HG03558 (cell line): Measurements from ENCODE around the gene MLPH.

Source experiments
- ATAC-seq: cut with Tn5 transposase; IDR thresholded peaks from one replicate; pipeline ENCODE4 v1.9.1; 2021; ENCODE audit warnings: moderate number of reproducible peaks; ENCODE audit not compliant: unreplicated experiment; ENCODE audit errors: extremely low read depth

Gene MLPH

GRCh38 chr2:237478095-237478494 is 9.0 kb upstream of the MLPH start:
- no peak for ATAC-seq

GRCh38 chr2:237478979-237479378 is 8.1 kb upstream of the MLPH start:
- ATAC-seq: no peak

- ATAC-seq: no peak
Observed at GRCh38 chr2:237479747-237480146, 7.3 kb upstream of the MLPH start.

- ATAC-seq: no peak
Observed at GRCh38 chr2:237480556-237480955, 6.5 kb upstream of the MLPH start.

GRCh38 chr2:237480988-237481525 is 6.0 kb upstream of the MLPH start:
- ATAC-seq: no peak

GRCh38 chr2:237482485-237482884 is 4.6 kb upstream of the MLPH start:
- no peak for ATAC-seq

- ATAC-seq: no peak
Observed at GRCh38 chr2:237483018-237483731, 3.9 kb upstream of the MLPH start.

GRCh38 chr2:237485304-237485703 is 1.7 kb upstream of the MLPH start:
- ATAC-seq: no peak

GRCh38 chr2:237485844-237486243 is 1.2 kb upstream of the MLPH start:
- no peak for ATAC-seq

- no peak for ATAC-seq
Observed at GRCh38 chr2:237486334-237486818, 675 bp upstream of the MLPH start.

- no peak for ATAC-seq
Observed at GRCh38 chr2:237487496-237487895, 445 bp downstream of the MLPH start.

- ATAC-seq: no peak
Observed at GRCh38 chr2:237488295-237488694, 1.2 kb downstream of the MLPH start.

GRCh38 chr2:237488901-237489860 is 2.1 kb downstream of the MLPH start:
- ATAC-seq: no peak

GRCh38 chr2:237490009-237490711 is 3.1 kb downstream of the MLPH start:
- ATAC-seq: no peak

- no peak for ATAC-seq
Observed at GRCh38 chr2:237490795-237491194, 3.7 kb downstream of the MLPH start.

- ATAC-seq: no peak
Observed at GRCh38 chr2:237491515-237492118, 4.6 kb downstream of the MLPH start.

- ATAC-seq: no peak
Observed at GRCh38 chr2:237492137-237492890, 5.3 kb downstream of the MLPH start.

- ATAC-seq: no peak
Observed at GRCh38 chr2:237494066-237494465, 7.0 kb downstream of the MLPH start.

- ATAC-seq: no peak
Observed at GRCh38 chr2:237495521-237496117, 8.6 kb downstream of the MLPH start.
